K562 (cell line): ENCODE measurements around the gene DCAF4. TPM values are rescaled to one million over a fixed set of nuclear protein-coding genes. Genes with fewer than 3 reads are reported as not detected.

Source experiments
- ATAC-seq: fragments of 200-7000 bp; cut with Tn5 transposase; 3 replicates; pipeline ENCODE4 v1.9.1; 2020; ENCODE audit warnings: moderate library complexity
- BruUV-seq: library from RNA; stranded (reverse); fragments of 400-500 nt; replicated peaks from 2 replicates; lab custom pipeline; 2021; lab: Mats Ljungman, UMichigan
- CTCF ChIA-PET: fragments of 300-600 bp; formaldehyde crosslinking; extraction: SDS; loops from one replicate; lab custom pipeline; 2021; ENCODE audit warnings: low intra/inter-chr PET ratio; lab: Yijun Ruan, JAX
- POLR2A ChIA-PET: fragments of 300-600, 350-650 bp; sonication (Branson Sonifier 250); formaldehyde crosslinking; extraction: SDS; loops from one replicate; lab custom pipeline; 2021; ENCODE audit warnings: antibody characterized with exemption, inconsistent platforms; lab: Yijun Ruan, JAX
- DNase-seq, 4 experiments: peaks; one replicate each; pipeline versions ENCODE4 v3.0.0 to v3.0.0-alpha.2; 2011 to 2018; ENCODE audit warnings: low spot score in 3 of 4, mixed read lengths in 3 of 4; ENCODE audit errors: extremely low read depth in 1 of 4
- FAIRE-seq: peaks from 2 replicates; lab custom pipeline; 2011; peaks lifted over from hg19 to GRCh38; lab: Jason Lieb, UNC
- H2AFZ ChIP-seq: 2 replicates; pipeline ENCODE4 v1.6.0; 2011; ENCODE audit warnings: low read depth, low read length, control low read depth, inconsistent platforms
- H3K27ac ChIP-seq: fragments of 200-600 bp; 3 replicates; pipeline ENCODE4 v1.8.0; 2011; ENCODE audit warnings: low read depth, mild to moderate bottlenecking, control low read depth, inconsistent platforms, low read length, moderate library complexity, mixed read lengths; ENCODE audit errors: extremely low read depth
- H3K27me3 ChIP-seq, 2 experiments: fragments of 300-600 bp in 1 of 2; 2 replicates in 1 of 2; 3 replicates in 1 of 2; pipeline versions ENCODE4 v1.6.0 to v1.8.0; 2011; ENCODE audit warnings: inconsistent platforms in 2 of 2, low read length in 2 of 2, mild to moderate bottlenecking in 1 of 2, mixed read lengths in 1 of 2, moderate library complexity in 1 of 2; ENCODE audit not compliant: control insufficient read depth in 2 of 2, insufficient read depth in 2 of 2
- H3K36me3 ChIP-seq: fragments of 300-600 bp; 3 replicates; pipeline ENCODE4 v1.8.0; 2011; ENCODE audit warnings: mild to moderate bottlenecking, low read length, inconsistent platforms; ENCODE audit not compliant: control insufficient read depth, insufficient read depth
- H3K4me1 ChIP-seq, 2 experiments: fragments of 200-600 bp in 1 of 2; replicated peaks in 1 of 2; 2 replicates in 1 of 2; 3 replicates in 1 of 2; pipeline versions ENCODE4 v1.5.1 to v1.8.0; 2011; ENCODE audit warnings: inconsistent platforms in 2 of 2, low read length in 2 of 2, mild to moderate bottlenecking in 1 of 2, mixed read lengths in 1 of 2, moderate library complexity in 1 of 2; ENCODE audit not compliant: control insufficient read depth in 2 of 2, insufficient read depth in 2 of 2
- H3K4me2 ChIP-seq: 2 replicates; pipeline ENCODE4 v1.6.1; 2011; ENCODE audit warnings: low read length, control low read depth, inconsistent platforms, mixed read lengths; ENCODE audit not compliant: insufficient read depth
- H3K4me3 ChIP-seq: fragments of 200-600 bp; sonication (generic), shearing (Covaris generic); 2 replicates; pipeline ENCODE4 v1.5.1; 2016; ENCODE audit warnings: control low read depth, inconsistent platforms
- H3K79me2 ChIP-seq: fragments of 200-600 bp; 3 replicates; pipeline ENCODE4 v1.8.0; 2011; ENCODE audit warnings: low read length, inconsistent platforms; ENCODE audit not compliant: control insufficient read depth, insufficient read depth
- H3K9ac ChIP-seq, 2 experiments: 2 replicates each; pipeline versions ENCODE4 v1.6.0 to v1.6.1; 2011; ENCODE audit warnings: low read depth in 2 of 2, low read length in 2 of 2, control low read depth in 1 of 2, inconsistent platforms in 1 of 2, mild to moderate bottlenecking in 1 of 2, mixed read lengths in 1 of 2; ENCODE audit not compliant: insufficient read depth in 1 of 2
- H3K9me1 ChIP-seq: one replicate; pipeline ENCODE4 v1.6.0; 2011; ENCODE audit warnings: inconsistent platforms, mild to moderate bottlenecking, low read length, moderate library complexity; ENCODE audit not compliant: control insufficient read depth, insufficient read depth
- H3K9me3 ChIP-seq: replicated peaks from 2 replicates; pipeline ENCODE4 v1.5.1; 2011; ENCODE audit warnings: low read depth, low read length, inconsistent platforms; ENCODE audit not compliant: control insufficient read depth, insufficient read depth
- H4K20me1 ChIP-seq: replicated peaks from 2 replicates; pipeline ENCODE4 v1.6.1; 2011; ENCODE audit warnings: low read length, inconsistent platforms, mixed read lengths; ENCODE audit not compliant: control insufficient read depth, insufficient read depth
- COPS2 ChIP-seq: fragments of 450-650 bp; conservative IDR thresholded peaks from 2 replicates; pipeline ENCODE4 v1.6.1; 2016; ENCODE audit warnings: mild to moderate bottlenecking, moderate library complexity
- FOS ChIP-seq: IDR thresholded peaks from 3 replicates; pipeline ENCODE4 v1.6.1; 2011; ENCODE audit not compliant: insufficient read length; ENCODE audit errors: extremely low read depth
- FOXK1 ChIP-seq: sonication (generic); formaldehyde crosslinking; IDR thresholded peaks from 2 replicates; pipeline ENCODE4 v1.8.0; 2022; ENCODE audit warnings: missing genetic modification reagents, mild to moderate bottlenecking, borderline replicate concordance
- MAFG ChIP-seq: fragments of 450-650 bp; conservative IDR thresholded peaks from 2 replicates; pipeline ENCODE4 v1.6.1; 2016; ENCODE audit warnings: missing genetic modification characterization, missing compliant biosample characterization
- MEF2A ChIP-seq: IDR thresholded peaks from 2 replicates; pipeline ENCODE4 v1.6.1; 2011; ENCODE audit warnings: low read depth, mild to moderate bottlenecking, low read length, moderate library complexity; ENCODE audit not compliant: control insufficient read depth
- NCOA2 ChIP-seq, 2 experiments: fragments of 450-650 bp; IDR thresholded peaks; 2 replicates each; pipeline ENCODE4 v1.6.1; 2018; ENCODE audit warnings: mild to moderate bottlenecking in 2 of 2, moderate library complexity in 1 of 2; ENCODE audit not compliant: partially characterized antibody in 2 of 2
- NUFIP1 ChIP-seq: fragments of 450-650 bp; IDR thresholded peaks from 2 replicates; pipeline ENCODE4 v1.6.1; 2018; ENCODE audit not compliant: partially characterized antibody
- POLR2B ChIP-seq: fragments of 450-650 bp; IDR thresholded peaks from 2 replicates; pipeline ENCODE4 v1.6.1; 2018; ENCODE audit warnings: low read depth; ENCODE audit not compliant: partially characterized antibody
- SETDB1 ChIP-seq: IDR thresholded peaks from one replicate; pipeline ENCODE4 v1.6.1; 2012; ENCODE audit warnings: low read length, control low read depth, inconsistent platforms
- ZFX ChIP-seq: sonication (generic); formaldehyde crosslinking; IDR thresholded peaks from 2 replicates; pipeline ENCODE4 v1.8.0; 2022; ENCODE audit warnings: mild to moderate bottlenecking, missing genetic modification reagents, moderate library complexity
- ZNF133 ChIP-seq: fragments of 250-450 bp; sonication (Bioruptor Pico); IDR thresholded peaks from 2 replicates; pipeline ENCODE4 v1.4.0; 2020; ENCODE audit warnings: mild to moderate bottlenecking
- ZNF274 ChIP-seq: IDR thresholded peaks from 2 replicates; pipeline ENCODE4 v1.6.1; 2011; ENCODE audit warnings: low read depth, mild to moderate bottlenecking, low read length, moderate library complexity, borderline replicate concordance
- ZNF717 ChIP-seq: fragments of 250-450 bp; sonication (Bioruptor Pico); IDR thresholded peaks from 2 replicates; pipeline ENCODE4 v1.5.0; 2021
- ZNF785 ChIP-seq: fragments of 250-450 bp; sonication (Bioruptor Pico); IDR thresholded peaks from 2 replicates; pipeline ENCODE4 v1.4.0; 2020; ENCODE audit warnings: mild to moderate bottlenecking
- ZSCAN32 ChIP-seq: fragments of 450-650 bp; formaldehyde crosslinking; IDR thresholded peaks from 2 replicates; pipeline ENCODE4 v1.4.0; 2020; ENCODE audit warnings: mild to moderate bottlenecking, moderate library complexity
- WGBS: fragments of 100-300 bp; shearing (Covaris generic); methylation state at CpG from one replicate; pipeline ENCODE4 v1.1.6; 2016; ENCODE audit warnings: low coverage, mixed read lengths; ENCODE audit not compliant: insufficient coverage; ENCODE audit errors: missing lambda C conversion rate; 5-methylcytosine and 5-hydroxymethylcytosine counted together
- in situ Hi-C: fragments of 300-500 bp; cut with MboI; formaldehyde crosslinking; loops from 4 replicates; pipeline ENCODE4 v1.15.0; 2018; ENCODE audit warnings: inconsistent platforms, mixed read lengths
- intact Hi-C: fragments of 100-400 bp; cut with micrococcal nuclease; formaldehyde crosslinking; loops from 2 replicates; pipeline ENCODE4 v1.14.2; 2022
- polyA plus RNA-seq, 8 experiments: library from polyadenylated mRNA; depleted of rRNA in 4 of 8; stranded (reverse) in 5 of 8; unstranded in 3 of 8; fragments of >200 nt; fragmentation: Nextera tagmentation in 2 of 8; fragmentation: Illumina TruSeq in 1 of 8; extraction: Ambion mirVana in 2 of 8; extraction: Trizol in 1 of 8; gene quantifications; 2 replicates each; pipeline versions ENCODE4 v1.2.1 to v1.2.3, GENCODE V29; 2011 to 2014; ENCODE audit warnings: inconsistent platforms in 1 of 8, missing spikeins in 1 of 8
- total RNA-seq, 7 experiments: library from RNA; depleted of rRNA in 6 of 7; stranded (reverse); fragments of >200 nt in 6 of 7; fragmentation: Illumina TruSeq in 2 of 7; extraction: Trizol in 2 of 7; gene quantifications; 2 replicates each; pipeline versions ENCODE4 v1.2.1 to v1.2.3, GENCODE V29; 2011 to 2021; ENCODE audit warnings: low replicate concordance in 1 of 7
- TF ChIP-seq, protein P1 (sequence below): fragments of 250-450 bp; sonication (Bioruptor Pico); IDR thresholded peaks from 2 replicates; pipeline ENCODE4 v1.8.0; 2022; ENCODE audit warnings: inconsistent platforms, mild to moderate bottlenecking, moderate library complexity, borderline replicate concordance

Gene DCAF4
- total and polyA plus RNA-seq, 9 of the 15 experiments (the other 6 are each of a cell fraction or from before 2014, with no cell fraction given) = 2.7 to 49.2 (median 22.9) TPM

DNA sequence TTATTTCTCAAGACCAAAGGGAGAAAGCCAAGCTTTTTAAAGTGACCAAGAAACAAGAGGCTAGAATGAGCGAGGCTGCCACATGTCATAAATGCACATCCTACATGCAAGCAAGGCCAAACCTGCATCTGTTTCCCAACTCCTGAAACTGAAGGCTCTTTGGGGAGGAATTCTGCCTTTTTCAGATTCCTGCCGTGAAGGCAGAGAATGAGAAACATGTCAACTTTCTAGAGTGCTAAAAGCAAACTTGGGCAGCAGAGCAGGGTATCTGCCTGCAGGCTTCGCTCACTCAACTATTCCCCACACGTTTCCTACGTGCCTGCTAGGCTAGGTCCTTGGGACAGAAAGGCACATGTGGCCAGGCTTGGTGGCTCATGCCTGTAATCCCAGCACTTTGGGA, 47.5 kb upstream of the DCAF4 start:
- POLR2A ChIA-PET = interaction anchor here (0.7 kb wide), 1 partner anchor 319 kb away, joined by 3 read pairs; no protein-coding TSS in a partner anchor
- H3K36me3 ChIP-seq = no peaks in the 10 kb centered on the region
- no peak for DNase-seq
- CTCF ChIA-PET = no interaction called here
- no peak overlapping the region for H2AFZ ChIP-seq
- no peak for FAIRE-seq
- no peak for ATAC-seq
- in situ Hi-C loops = no loop called here
- H3K9me1 ChIP-seq = no peaks in the 10 kb centered on the region
- H4K20me1 ChIP-seq = no peaks in the 10 kb centered on the region
- H3K9me3 ChIP-seq = no peaks in the 10 kb centered on the region
- no peak overlapping the region for H3K27ac ChIP-seq
- 49% methylated on average over 4 of the region's 5 CpGs for WGBS
- H3K4me2 ChIP-seq = no peak overlapping the region
- intact Hi-C loops = no loop called here
- no peak overlapping the region for H3K4me3 ChIP-seq
- peaks cover 0 to 6% of the 10 kb centered on the region in 2 experiments; a peak in 3 of 5 replicates for H3K4me1 ChIP-seq
- no peaks in the 10 kb centered on the region for H3K27me3 ChIP-seq
- TF ChIP-seq ZNF717 (CRISPR knock-in tag) (no peak), ZSCAN32 (CRISPR knock-in tag) (no peak), ZNF133 (no peak), ZNF274 (no peak), SETDB1 (no peak), ZNF785 (no peak), MAFG (tag) (no peak), NUFIP1 (no peak), MEF2A (no peak), ZFX (CRISPR knock-in tag) (no peak), COPS2 (no peak), FOXK1 (CRISPR knock-in tag) (no peak), POLR2B (no peak), NCOA2 (IDR thresholded peaks at IDR 0.05; ENCODE audit: partially characterized antibody in 2 of 2) (no peak), FOS (no peak)
- TF ChIP-seq, protein P1, sequence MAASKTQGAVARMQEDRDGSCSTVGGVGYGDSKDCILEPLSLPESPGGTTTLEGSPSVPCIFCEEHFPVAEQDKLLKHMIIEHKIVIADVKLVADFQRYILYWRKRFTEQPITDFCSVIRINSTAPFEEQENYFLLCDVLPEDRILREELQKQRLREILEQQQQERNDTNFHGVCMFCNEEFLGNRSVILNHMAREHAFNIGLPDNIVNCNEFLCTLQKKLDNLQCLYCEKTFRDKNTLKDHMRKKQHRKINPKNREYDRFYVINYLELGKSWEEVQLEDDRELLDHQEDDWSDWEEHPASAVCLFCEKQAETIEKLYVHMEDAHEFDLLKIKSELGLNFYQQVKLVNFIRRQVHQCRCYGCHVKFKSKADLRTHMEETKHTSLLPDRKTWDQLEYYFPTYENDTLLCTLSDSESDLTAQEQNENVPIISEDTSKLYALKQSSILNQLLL = no peak
- H3K79me2 ChIP-seq = no peaks in the 10 kb centered on the region
- H3K9ac ChIP-seq = no peak overlapping the region
- no TSS peak for BruUV-seq
